M059J (cell line): Measurements from ENCODE around the gene PDGFA. TPM values are rescaled to one million over a fixed set of nuclear protein-coding genes. Genes with fewer than 3 reads are reported as not detected.
A peak's percentile ranks its signal among the peaks of the same experiment; 100 is the strongest.

Source experiments
- DNase-seq: peaks from one replicate; pipeline ENCODE4 v3.0.0-alpha.2; 2012; ENCODE audit warnings: low read depth
- total RNA-seq: library from RNA; depleted of rRNA; stranded (reverse); fragments of >200 nt; shearing (Covaris generic); gene quantifications from 2 replicates; pipeline ENCODE4 v1.2.3, GENCODE V29; 2014

The PDGFA gene
- total RNA-seq, 1 experiment from 2014 or later, result 6.3 TPM

DNA sequence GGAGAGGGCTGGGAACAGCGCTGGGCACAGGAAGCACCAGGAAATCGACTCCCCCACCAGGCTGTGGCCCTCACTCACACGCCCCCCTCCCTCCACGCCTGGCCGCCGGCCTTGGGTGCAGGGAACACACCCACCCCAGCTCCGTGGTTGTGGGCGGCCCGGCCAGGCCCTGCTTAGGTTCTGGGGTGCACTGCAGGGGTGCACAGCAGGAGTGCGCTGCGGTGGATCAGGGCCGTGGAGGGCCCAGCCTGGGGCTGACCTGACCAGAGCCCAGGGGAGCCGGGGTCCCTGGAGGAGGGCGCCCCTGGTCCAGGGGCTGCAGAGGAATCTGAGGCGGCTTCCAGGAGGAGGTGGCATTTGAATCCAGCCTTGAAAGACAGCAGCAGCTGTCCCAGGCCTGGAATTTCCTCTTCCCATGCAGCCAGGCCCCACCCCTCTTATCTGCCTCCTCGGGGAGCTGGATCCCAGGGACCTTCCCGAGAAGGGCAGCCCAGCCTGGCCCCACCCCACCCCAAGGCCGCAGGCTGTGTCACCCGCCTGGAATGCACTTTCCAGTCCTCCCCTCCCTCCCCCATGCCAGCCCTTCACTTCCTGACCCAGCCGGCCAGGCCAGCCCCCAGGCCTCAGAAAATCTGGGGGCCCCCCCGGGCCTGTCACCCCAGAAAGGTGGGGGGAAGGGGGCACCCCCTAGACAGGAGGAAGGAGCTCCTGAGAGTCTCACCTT is 18.4 kb upstream of the PDGFA start:
- DNase-seq, result peak; percentile 96

DNA sequence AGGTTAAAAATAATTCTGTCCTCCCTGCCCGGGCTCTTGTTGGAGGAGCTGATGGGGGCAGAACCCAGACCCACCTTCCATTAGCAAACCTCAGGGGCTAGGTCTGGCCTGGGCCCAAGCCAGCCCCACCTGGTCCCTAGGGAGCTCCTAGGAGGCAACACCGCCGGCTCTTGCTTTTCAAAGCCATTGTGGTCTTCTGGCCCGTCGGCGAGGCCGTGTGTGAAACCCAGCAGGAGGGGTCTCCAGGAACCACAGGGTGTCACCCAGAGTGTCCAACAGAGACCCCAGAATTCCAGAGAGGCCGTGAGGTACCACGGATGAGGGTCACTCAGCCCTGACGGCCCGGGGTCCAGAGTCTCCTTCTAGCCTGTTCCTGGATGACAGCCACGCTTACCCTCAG is 16.6 kb upstream of the PDGFA start:
- DNase-seq, result no peak

- no peak for DNase-seq
These were observed 15.3 kb upstream of the PDGFA start for GRCh38 chr7:534959-535358.

- DNase-seq, result no peak
These were observed 14.4 kb upstream of the PDGFA start for GRCh38 chr7:534075-534474.

GRCh38 chr7:533266-533665 is 13.6 kb upstream of the PDGFA start:
- no peak for DNase-seq

DNA sequence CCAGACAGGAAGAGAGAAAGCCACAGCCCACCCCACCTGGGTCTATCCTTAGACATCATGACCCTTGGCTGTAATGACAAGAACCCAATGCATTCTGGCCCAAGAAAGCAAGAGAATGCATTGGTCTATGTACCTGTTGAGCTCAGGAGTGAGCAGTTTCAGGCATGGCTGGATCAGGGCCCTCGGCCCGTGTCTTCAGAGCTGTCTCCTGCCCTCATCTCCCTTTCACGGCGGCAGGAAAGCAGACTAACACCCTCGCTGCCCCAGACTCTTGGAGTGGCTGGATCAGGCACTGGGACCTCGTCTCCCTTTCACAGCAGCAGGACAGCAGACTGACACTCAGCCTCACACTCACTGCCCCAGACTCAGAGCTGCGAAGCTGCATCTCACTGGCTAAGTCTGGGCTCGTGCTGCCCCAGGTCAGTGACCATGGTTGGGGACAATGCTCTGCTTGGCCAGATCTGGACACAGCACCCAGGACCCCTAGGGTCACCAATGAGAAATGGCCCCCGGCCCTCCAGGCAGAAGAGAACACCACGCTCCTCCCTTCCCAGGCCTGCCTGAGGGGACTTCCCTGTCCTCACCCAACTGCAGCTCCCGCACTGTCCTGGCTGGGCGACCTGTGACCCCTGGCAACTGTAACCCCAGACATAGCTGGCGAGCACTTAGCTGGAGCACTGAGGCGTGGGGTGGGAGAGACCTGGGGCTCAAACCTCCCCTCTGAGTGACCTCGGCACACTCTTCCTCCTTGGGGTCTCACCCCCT is 12.9 kb upstream of the PDGFA start:
- no peak for DNase-seq

DNA sequence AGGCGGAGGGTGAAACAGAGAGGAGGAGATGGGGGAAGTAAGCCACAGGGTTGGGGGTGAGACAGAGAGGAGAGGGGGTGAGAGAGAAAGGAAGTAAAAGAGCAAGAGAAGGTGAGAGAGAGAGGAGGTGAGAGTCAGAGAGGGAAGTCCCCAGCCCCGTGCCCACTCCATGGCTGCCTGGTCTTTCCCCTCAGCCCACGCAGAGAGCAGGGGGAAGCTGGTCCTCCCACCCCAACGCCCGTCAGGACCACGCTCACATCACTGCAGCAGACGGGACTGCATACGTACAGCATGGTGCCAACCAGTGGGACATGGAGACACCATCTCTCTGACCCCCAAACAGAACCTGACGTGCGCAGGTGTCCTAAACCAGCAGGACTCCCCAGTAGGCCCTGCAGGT is 12.1 kb upstream of the PDGFA start:
- no peak for DNase-seq

GRCh38 chr7:528451-528850 is 8.8 kb upstream of the PDGFA start:
- no peak for DNase-seq

GRCh38 chr7:527723-528122 is 8.1 kb upstream of the PDGFA start:
- DNase-seq, result no peak

DNA sequence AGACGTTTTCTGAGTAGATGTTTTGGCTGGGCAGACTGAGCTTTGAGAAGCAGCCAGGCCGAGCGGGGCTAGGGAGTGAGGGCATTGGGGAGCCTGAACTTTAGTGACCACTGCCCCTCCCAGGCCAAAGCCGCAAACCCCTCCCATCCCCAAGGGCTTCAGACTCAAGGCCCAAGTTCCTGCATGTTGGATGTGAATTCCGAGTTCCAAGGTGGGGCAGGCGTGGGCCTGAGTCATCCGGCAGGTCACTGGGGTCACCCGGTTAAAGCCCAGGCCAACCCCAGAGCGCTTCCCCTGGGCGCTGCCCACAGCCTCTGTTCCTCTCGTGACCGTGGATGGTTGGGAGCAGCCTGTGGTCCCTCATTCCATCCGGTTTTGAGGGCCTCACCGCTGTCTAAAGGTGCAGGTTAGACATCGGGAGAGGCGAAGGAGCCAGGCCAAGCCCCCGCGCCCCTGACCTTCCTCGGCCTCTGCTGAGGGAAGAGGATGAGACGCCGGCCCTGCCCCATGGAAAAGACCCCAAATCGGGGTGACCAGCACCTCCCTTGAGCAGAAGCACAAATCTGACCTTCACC is 6.9 kb upstream of the PDGFA start:
- no peak for DNase-seq

GRCh38 chr7:525740-526139 is 6.1 kb upstream of the PDGFA start:
- DNase-seq, result peak; percentile 58

DNA sequence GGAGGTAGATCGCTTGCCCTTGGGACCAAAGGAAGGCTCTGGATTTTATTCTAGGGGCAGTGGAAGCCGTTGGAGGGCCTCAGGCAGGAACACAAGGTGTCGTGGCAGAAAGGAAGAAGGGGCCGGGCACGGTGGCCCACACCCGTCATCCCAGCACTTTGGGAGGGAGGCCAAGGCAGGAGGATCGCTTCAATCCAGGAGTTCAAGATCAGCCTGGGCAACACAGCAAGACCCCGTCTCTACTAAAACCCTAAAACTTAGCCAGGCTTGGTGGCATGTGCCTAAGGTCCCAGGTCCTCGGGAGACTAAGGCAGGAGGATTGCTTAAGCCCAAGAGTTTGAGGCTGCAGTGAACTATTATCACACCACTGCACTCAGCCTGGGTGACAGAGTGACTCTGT is 5.2 kb upstream of the PDGFA start:
- no peak for DNase-seq

- DNase-seq, result no peak
These were observed 4.0 kb upstream of the PDGFA start for GRCh38 chr7:523347-524336.

- no peak for DNase-seq
These were observed 3.3 kb upstream of the PDGFA start for GRCh38 chr7:522951-523314.

- peak; percentile 56 for DNase-seq
These were observed 2.7 kb upstream of the PDGFA start for GRCh38 chr7:522071-522950.

- DNase-seq, result peak; percentile 78
These were observed 1.8 kb upstream of the PDGFA start for GRCh38 chr7:521221-522070.

- DNase-seq, result no peak
These were observed 986 bp upstream of the PDGFA start for GRCh38 chr7:520503-521161.

- DNase-seq, result peak; percentile 73
These were observed 789 bp downstream of the PDGFA start for GRCh38 chr7:518630-519483.
